Trophoblast cell (in vitro differentiated cells and primary cell): ENCODE data around the gene GALNTL6.

Experiments used
- DNase-seq, 2 donors: peaks; one replicate each; pipeline ENCODE4 v3.0.0-alpha.2; 2016
- H2AFZ ChIP-seq: 2 replicates; pipeline ENCODE4 v1.6.1; 2013; ENCODE audit warnings: low read length, moderate library complexity, mild to moderate bottlenecking; ENCODE audit not compliant: insufficient read depth, poor library complexity
- H2AK5ac ChIP-seq: 2 replicates; pipeline ENCODE4 v1.6.1; 2013; ENCODE audit warnings: mild to moderate bottlenecking, low read length
- H2BK120ac ChIP-seq: 2 replicates; pipeline ENCODE4 v1.6.1; 2013; ENCODE audit warnings: low read length, mild to moderate bottlenecking, moderate library complexity; ENCODE audit not compliant: insufficient read depth, poor library complexity
- H2BK12ac ChIP-seq: 2 replicates; pipeline ENCODE4 v1.6.1; 2013; ENCODE audit warnings: mild to moderate bottlenecking, low read length, moderate library complexity
- H2BK5ac ChIP-seq: 2 replicates; pipeline ENCODE4 v1.6.1; 2013; ENCODE audit warnings: low read length, low read depth, moderate library complexity, mild to moderate bottlenecking; ENCODE audit not compliant: poor library complexity
- H3K14ac ChIP-seq: 2 replicates; pipeline ENCODE4 v1.6.1; 2013; ENCODE audit warnings: mild to moderate bottlenecking, low read length
- H3K18ac ChIP-seq: 2 replicates; pipeline ENCODE4 v1.6.1; 2013; ENCODE audit warnings: mild to moderate bottlenecking, low read length
- H3K23ac ChIP-seq: 2 replicates; pipeline ENCODE4 v1.6.1; 2013; ENCODE audit warnings: low read length
- H3K27ac ChIP-seq: 2 replicates; pipeline ENCODE4 v1.5.1; 2013; ENCODE audit warnings: low read depth, mild to moderate bottlenecking, inconsistent platforms, low read length, moderate library complexity
- H3K27me3 ChIP-seq: 2 replicates; pipeline ENCODE4 v1.6.1; 2013; ENCODE audit warnings: inconsistent platforms, mild to moderate bottlenecking, low read length, moderate library complexity; ENCODE audit not compliant: insufficient read depth
- H3K36me3 ChIP-seq, 2 experiments: 1 replicate in 1 of 2; 2 replicates in 1 of 2; pipeline ENCODE4 v1.6.1; 2013; ENCODE audit warnings: low read length in 2 of 2, mild to moderate bottlenecking in 2 of 2, moderate library complexity in 1 of 2; ENCODE audit not compliant: insufficient read depth in 2 of 2, control insufficient read depth in 1 of 2
- H3K4ac ChIP-seq: 2 replicates; pipeline ENCODE4 v1.6.1; 2013; ENCODE audit warnings: low read depth, mild to moderate bottlenecking, low read length, moderate library complexity
- H3K4me1 ChIP-seq, 2 experiments: 1 replicate in 1 of 2; 2 replicates in 1 of 2; pipeline ENCODE4 v1.6.1; 2013; ENCODE audit warnings: low read length in 2 of 2, mild to moderate bottlenecking in 2 of 2, moderate library complexity in 1 of 2; ENCODE audit not compliant: insufficient read depth in 2 of 2, control insufficient read depth in 1 of 2
- H3K4me2 ChIP-seq: 2 replicates; pipeline ENCODE4 v1.6.1; 2013; ENCODE audit warnings: inconsistent platforms, mild to moderate bottlenecking, low read length, moderate library complexity
- H3K4me3 ChIP-seq: 2 replicates; pipeline ENCODE4 v1.5.1; 2013; ENCODE audit warnings: mild to moderate bottlenecking, low read depth, low read length, inconsistent platforms
- H3K79me1 ChIP-seq: one replicate; pipeline ENCODE4 v1.6.1; 2013; ENCODE audit warnings: low read length
- H3K79me2 ChIP-seq: 2 replicates; pipeline ENCODE4 v1.6.1; 2013; ENCODE audit warnings: low read length, mild to moderate bottlenecking; ENCODE audit not compliant: control insufficient read depth, insufficient read depth, poor library complexity
- H3K9ac ChIP-seq: 2 replicates; pipeline ENCODE4 v1.6.1; 2013; ENCODE audit warnings: mild to moderate bottlenecking, low read length
- H3K9me3 ChIP-seq: 2 replicates; pipeline ENCODE4 v1.6.1; 2013; ENCODE audit warnings: low read depth, mild to moderate bottlenecking, control low read depth, inconsistent platforms, low read length; ENCODE audit not compliant: insufficient read depth
- H4K12ac ChIP-seq: 2 replicates; pipeline ENCODE4 v1.6.1; 2013; ENCODE audit warnings: low read depth, mild to moderate bottlenecking, low read length, moderate library complexity
- H4K8ac ChIP-seq: 2 replicates; pipeline ENCODE4 v1.6.1; 2013; ENCODE audit warnings: low read depth, mild to moderate bottlenecking, low read length, moderate library complexity
- H4K91ac ChIP-seq: one replicate; pipeline ENCODE4 v1.6.1; 2013; ENCODE audit warnings: low read depth, mild to moderate bottlenecking, low read length, moderate library complexity
- WGBS: extraction: QIAGEN DNeasy Blood & Tissue Kit; methylation state at CpG from one replicate; pipeline ENCODE4 v1.1.7; 2013; ENCODE audit warnings: missing lambda C conversion rate; ENCODE audit not compliant: insufficient read length, insufficient coverage; ENCODE audit errors: extremely low coverage; 5-methylcytosine and 5-hydroxymethylcytosine counted together

The GALNTL6 gene

DNA sequence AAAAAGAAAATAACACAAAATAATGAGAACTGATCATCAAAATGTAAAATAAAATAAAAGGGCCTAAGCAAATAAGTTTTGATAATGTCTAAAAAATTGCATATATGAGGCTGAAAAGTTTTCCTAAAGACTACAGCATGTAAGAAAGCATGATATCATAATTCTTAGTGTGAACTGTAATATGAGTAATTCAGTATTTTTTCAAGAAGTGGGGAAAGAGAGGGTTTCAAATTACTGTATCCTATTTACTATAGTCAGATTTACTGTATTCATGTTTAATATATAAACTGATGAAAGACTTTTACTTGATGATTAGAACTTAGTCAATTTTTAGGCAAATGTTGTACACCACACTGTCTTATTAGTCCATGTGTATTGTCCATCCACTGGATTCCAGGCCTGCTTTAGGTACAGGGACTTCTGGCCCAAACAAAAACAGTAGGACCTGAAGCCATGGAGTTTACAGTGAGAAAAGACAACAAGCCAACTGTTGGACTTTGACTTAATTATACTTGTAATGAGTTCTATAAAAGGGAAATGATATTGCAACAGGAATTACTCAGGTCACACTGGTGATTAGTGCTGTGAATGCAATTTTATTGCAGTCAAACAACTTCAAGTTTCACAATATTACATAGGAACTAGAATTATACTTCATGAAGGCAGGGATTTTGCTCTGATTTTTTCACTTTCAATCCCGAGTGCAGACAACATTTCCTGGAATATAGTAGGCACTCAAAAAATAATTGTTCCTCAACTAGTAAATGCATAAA lies 837.7 kb downstream of the GALNTL6 start:
- Histone ChIP-seq H3K4me3 (no peak overlapping the region), H3K18ac (no peak overlapping the region), H2BK12ac (no peak overlapping the region), H3K9ac (no peak overlapping the region), H3K23ac (no peak overlapping the region), H3K4me1 (no peaks in the 10 kb centered on the region), H3K79me2 (no peaks in the 10 kb centered on the region), H3K79me1 (peaks cover 2% of the 10 kb centered on the region), H3K27me3 (no peaks in the 10 kb centered on the region), H3K4me2 (no peak overlapping the region), H3K14ac (no peak overlapping the region), H3K27ac (no peak overlapping the region), H3K9me3 (no peaks in the 10 kb centered on the region), H3K36me3 (no peaks in the 10 kb centered on the region), H4K12ac (no peak overlapping the region), H4K8ac (no peak overlapping the region), H2AFZ (no peak overlapping the region), H4K91ac (no peak overlapping the region), H2BK5ac (no peak overlapping the region), H2BK120ac (no peak overlapping the region), H2AK5ac (no peak overlapping the region), H3K4ac (no peak overlapping the region)
- DNase-seq: no peak
- no CpG with 5 or more reads among the region's 1 CpG for WGBS

DNA sequence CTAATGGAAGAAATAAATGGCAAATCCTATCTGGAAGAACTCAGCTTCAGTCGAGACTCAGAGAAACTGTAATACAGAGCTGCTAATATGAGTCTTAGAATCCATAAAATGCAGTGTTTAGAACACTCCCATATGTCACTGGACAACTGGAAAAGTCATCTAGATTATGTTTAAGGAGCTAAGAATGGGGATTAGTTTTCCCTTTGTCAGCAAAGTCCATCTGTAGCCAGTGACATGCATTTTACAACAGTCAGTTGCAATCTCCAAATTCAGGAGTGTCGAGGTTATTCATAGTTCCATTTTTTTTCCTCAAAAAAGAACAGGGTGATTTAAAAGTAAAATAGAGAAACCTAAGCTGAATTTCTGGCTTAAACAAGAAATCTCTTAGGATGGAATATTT lies 838.8 kb downstream of the GALNTL6 start:
- Histone ChIP-seq H2BK120ac (no peak overlapping the region), H3K4ac (no peak overlapping the region)
- no CpG with 5 or more reads among the region's 2 CpGs for WGBS

DNA sequence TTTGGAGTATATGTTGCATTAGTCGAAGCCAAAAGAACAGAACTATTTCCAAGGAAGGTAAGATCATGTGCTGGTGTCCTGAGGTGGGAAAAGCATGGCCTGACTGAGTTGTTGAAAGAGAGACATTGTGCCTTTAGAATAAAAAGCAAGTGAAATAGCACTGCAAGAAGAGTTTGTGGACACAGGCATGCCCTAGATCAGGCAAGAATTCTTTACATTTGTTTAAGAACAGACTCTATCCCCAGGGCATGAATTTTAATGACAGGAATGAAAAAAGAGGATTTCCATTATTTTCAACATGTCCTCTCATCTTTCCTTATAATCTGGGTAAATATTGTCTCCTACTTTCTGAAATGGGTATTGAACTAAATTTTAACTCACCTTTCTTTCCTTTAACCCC lies 839.2 kb downstream of the GALNTL6 start:
- no peak overlapping the region for H4K12ac ChIP-seq
- no peaks in the 10 kb centered on the region for H3K4me1 ChIP-seq
- no peak overlapping the region for H3K4ac ChIP-seq
- H3K79me2 ChIP-seq: no peaks in the 10 kb centered on the region
- H3K27ac ChIP-seq: no peak overlapping the region
- no peak overlapping the region for H4K91ac ChIP-seq
- no peak overlapping the region for H3K4me2 ChIP-seq
- no peak overlapping the region for H3K23ac ChIP-seq
- no CpG with 5 or more reads among the region's 1 CpG for WGBS
- H4K8ac ChIP-seq: no peak overlapping the region
- no peak overlapping the region for H3K14ac ChIP-seq
- H2BK120ac ChIP-seq: no peak overlapping the region
- no peak overlapping the region for H2BK12ac ChIP-seq
- no peaks in the 10 kb centered on the region for H3K9me3 ChIP-seq
- H2AFZ ChIP-seq: no peak overlapping the region
- no peak overlapping the region for H3K9ac ChIP-seq
- DNase-seq: peak in 1 of 2 donors; percentile 18
- H3K79me1 ChIP-seq: peaks cover 2% of the 10 kb centered on the region
- no peaks in the 10 kb centered on the region for H3K27me3 ChIP-seq
- H2BK5ac ChIP-seq: no peak overlapping the region
- no peak overlapping the region for H3K4me3 ChIP-seq
- no peak overlapping the region for H3K18ac ChIP-seq
- H3K36me3 ChIP-seq: no peaks in the 10 kb centered on the region
- H2AK5ac ChIP-seq: no peak overlapping the region

More for the DNA sequence above, 838.8 kb downstream of the GALNTL6 start:
- Histone ChIP-seq H3K79me2 (no peaks in the 10 kb centered on the region), H4K8ac (no peak overlapping the region), H3K4me1 (no peaks in the 10 kb centered on the region), H2AFZ (no peak overlapping the region), H3K23ac (no peak overlapping the region), H3K9me3 (no peaks in the 10 kb centered on the region), H3K27ac (no peak overlapping the region), H3K36me3 (no peaks in the 10 kb centered on the region), H4K12ac (no peak overlapping the region), H3K79me1 (peaks cover 2% of the 10 kb centered on the region), H2BK12ac (no peak overlapping the region), H2BK5ac (no peak overlapping the region), H3K27me3 (no peaks in the 10 kb centered on the region), H3K18ac (no peak overlapping the region), H3K4me3 (no peak overlapping the region), H2AK5ac (no peak overlapping the region), H3K14ac (no peak overlapping the region), H4K91ac (no peak overlapping the region), H3K9ac (no peak overlapping the region), H3K4me2 (no peak overlapping the region)
- DNase-seq: no peak

DNA sequence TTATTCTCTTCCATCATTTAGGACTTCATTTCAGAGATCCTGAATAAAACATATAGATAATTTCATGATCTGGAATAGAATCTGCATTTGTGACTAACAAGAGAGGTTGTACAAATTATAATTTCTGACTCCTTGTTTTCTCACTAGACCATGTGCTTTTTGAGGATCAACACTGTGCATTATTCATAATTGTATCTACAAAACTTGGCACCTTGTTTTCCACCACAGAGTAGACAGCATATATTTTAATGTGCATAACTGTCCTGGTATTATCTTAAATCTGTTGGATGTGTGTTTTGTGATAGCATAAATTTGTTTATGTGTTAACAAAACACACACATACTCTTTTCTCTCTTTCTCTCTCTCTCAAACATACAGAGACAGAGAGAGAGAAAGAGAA lies 840.5 kb downstream of the GALNTL6 start:
- Histone ChIP-seq H2BK120ac (no peak overlapping the region), H4K8ac (no peak overlapping the region), H4K91ac (no peak overlapping the region)

More for the DNA sequence above, 840.5 kb downstream of the GALNTL6 start:
- Histone ChIP-seq H3K4me1 (no peaks in the 10 kb centered on the region), H3K36me3 (no peaks in the 10 kb centered on the region), H3K27ac (no peak overlapping the region), H2AFZ (no peak overlapping the region), H2AK5ac (no peak overlapping the region), H3K18ac (no peak overlapping the region), H3K14ac (no peak overlapping the region), H3K9me3 (no peaks in the 10 kb centered on the region), H3K79me2 (no peaks in the 10 kb centered on the region), H2BK5ac (no peak overlapping the region), H3K4me3 (no peak overlapping the region), H3K4me2 (no peak overlapping the region), H3K27me3 (no peaks in the 10 kb centered on the region), H3K4ac (no peak overlapping the region), H3K23ac (no peak overlapping the region), H3K79me1 (no peaks in the 10 kb centered on the region), H2BK12ac (no peak overlapping the region), H3K9ac (no peak overlapping the region), H4K12ac (no peak overlapping the region)
- DNase-seq: no peak
